Measurements from ENCODE around the gene BCL2. TPM values are rescaled to one million over a fixed set of nuclear protein-coding genes. Genes with fewer than 3 reads are reported as not detected.

BCL2 gene
- total RNA-seq, 4 donors from 2014 or later: 16.2 to 54.5 (median 20.7) TPM

GRCh38 chr18:63180971-63181376 lies 138.6 kb downstream of the BCL2 start:
- no peaks in the 10 kb centered on the region for H3K9me3 ChIP-seq
- H3K4me1 ChIP-seq: peaks cover 8 to 46% (median 13%) of the 10 kb centered on the region in 4 donors
- no peaks in the 10 kb centered on the region for H3K27me3 ChIP-seq
- no peak overlapping the region for H3K27ac ChIP-seq
- H3K36me3 ChIP-seq: no peaks in the 10 kb centered on the region
- no peak for DNase-seq
- TF ChIP-seq, protein P1, sequence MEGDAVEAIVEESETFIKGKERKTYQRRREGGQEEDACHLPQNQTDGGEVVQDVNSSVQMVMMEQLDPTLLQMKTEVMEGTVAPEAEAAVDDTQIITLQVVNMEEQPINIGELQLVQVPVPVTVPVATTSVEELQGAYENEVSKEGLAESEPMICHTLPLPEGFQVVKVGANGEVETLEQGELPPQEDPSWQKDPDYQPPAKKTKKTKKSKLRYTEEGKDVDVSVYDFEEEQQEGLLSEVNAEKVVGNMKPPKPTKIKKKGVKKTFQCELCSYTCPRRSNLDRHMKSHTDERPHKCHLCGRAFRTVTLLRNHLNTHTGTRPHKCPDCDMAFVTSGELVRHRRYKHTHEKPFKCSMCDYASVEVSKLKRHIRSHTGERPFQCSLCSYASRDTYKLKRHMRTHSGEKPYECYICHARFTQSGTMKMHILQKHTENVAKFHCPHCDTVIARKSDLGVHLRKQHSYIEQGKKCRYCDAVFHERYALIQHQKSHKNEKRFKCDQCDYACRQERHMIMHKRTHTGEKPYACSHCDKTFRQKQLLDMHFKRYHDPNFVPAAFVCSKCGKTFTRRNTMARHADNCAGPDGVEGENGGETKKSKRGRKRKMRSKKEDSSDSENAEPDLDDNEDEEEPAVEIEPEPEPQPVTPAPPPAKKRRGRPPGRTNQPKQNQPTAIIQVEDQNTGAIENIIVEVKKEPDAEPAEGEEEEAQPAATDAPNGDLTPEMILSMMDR (IDR thresholded peaks at IDR 0.05): no peak
- TF ChIP-seq POLR2A (IDR thresholded peaks at IDR 0.05): no peak
- no peak overlapping the region for H3K4me3 ChIP-seq

DNA sequence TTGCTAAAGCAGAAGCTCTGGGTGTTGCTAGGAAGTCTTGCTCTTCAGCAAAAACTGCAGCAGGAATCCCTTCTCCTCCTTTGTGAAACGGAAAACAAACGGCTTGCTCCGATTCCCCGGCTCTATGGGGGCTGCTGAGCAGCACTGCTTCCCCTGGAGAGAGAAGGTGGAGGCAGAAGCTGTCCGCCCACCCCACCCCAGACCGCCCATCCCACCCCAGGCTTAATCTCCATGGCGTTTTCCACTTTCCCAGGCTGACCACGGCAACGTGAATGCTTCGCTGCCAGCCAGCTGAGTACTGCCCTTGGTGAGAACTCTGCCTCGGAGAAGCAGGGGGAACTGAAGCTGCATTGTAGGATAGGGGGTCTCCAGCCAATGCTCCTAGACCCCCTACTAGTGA lies 139.2 kb downstream of the BCL2 start:
- Histone ChIP-seq H3K4me1 (peaks cover 8 to 43% (median 13%) of the 10 kb centered on the region in 4 donors), H3K27ac (no peak overlapping the region), H3K4me3 (no peak overlapping the region), H3K9me3 (no peaks in the 10 kb centered on the region), H3K27me3 (no peaks in the 10 kb centered on the region), H3K36me3 (no peaks in the 10 kb centered on the region)
- DNase-seq: no peak
- TF ChIP-seq POLR2A (IDR thresholded peaks at IDR 0.05): no peak
- TF ChIP-seq, protein P1 (IDR thresholded peaks at IDR 0.05): no peak

DNA sequence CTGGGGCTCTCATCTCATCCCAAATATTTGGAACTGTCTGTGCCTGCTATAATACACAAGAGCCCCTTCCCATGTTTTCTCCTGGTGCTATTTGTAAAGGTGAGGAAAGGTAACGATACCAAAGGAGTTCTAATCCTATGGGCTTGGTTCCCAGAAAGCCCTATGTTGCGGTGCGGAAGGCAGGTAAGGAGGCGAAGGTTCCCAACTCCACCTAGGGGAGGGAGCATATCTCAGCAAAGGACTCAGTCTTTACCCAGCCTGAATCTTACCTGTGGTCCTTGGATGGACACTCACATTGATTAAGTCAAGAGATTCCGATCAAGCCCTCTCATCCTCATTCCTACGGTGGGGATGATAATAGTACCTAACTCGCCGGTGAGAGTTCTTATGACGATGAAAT lies 140.1 kb downstream of the BCL2 start:
- no peaks in the 10 kb centered on the region for H3K36me3 ChIP-seq
- peaks cover 8 to 42% (median 13%) of the 10 kb centered on the region in 4 donors for H3K4me1 ChIP-seq
- H3K9me3 ChIP-seq: no peaks in the 10 kb centered on the region
- no peak for TF ChIP-seq POLR2A (IDR thresholded peaks at IDR 0.05)
- TF ChIP-seq, protein P1 (IDR thresholded peaks at IDR 0.05): no peak
- peak overlapping the region in 2 of 4 donors; percentile 50 to 58 for H3K27ac ChIP-seq
- H3K27me3 ChIP-seq: no peaks in the 10 kb centered on the region
- DNase-seq: no peak
- no peak overlapping the region for H3K4me3 ChIP-seq

DNA sequence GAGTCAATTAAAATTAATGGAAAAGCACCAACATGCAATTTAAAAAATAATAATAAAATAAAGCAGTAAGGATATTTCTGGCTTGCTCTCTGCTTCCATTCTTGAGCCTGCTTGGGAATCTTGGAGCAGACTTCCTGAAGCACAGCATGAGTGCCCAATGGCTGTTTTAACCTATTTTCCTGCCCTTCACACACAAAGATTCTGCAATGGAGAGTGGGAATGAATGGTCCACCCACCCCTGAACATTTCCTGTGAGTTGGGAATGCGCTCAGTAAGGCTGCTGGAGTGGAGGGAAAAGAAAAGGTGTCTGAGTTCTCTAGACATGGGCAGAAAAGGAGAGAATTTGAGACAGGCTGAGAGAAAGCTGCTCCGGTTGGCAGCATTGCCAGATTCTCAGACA lies 140.6 kb downstream of the BCL2 start:
- Histone ChIP-seq H3K27me3 (no peaks in the 10 kb centered on the region), H3K4me3 (no peak overlapping the region), H3K4me1 (peaks cover 8 to 38% (median 13%) of the 10 kb centered on the region in 4 donors), H3K36me3 (no peaks in the 10 kb centered on the region), H3K27ac (peak overlapping the region in 3 of 4 donors; percentile 50 to 58 (median 54)), H3K9me3 (no peaks in the 10 kb centered on the region)
- TF ChIP-seq, protein P1 (IDR thresholded peaks at IDR 0.05): no peak
- no peak for TF ChIP-seq POLR2A (IDR thresholded peaks at IDR 0.05)
- no peak for DNase-seq

- no peak for TF ChIP-seq POLR2A (IDR thresholded peaks at IDR 0.05)
- TF ChIP-seq, protein P1 (IDR thresholded peaks at IDR 0.05): no peak
These were observed 141.4 kb downstream of the BCL2 start for GRCh38 chr18:63177919-63178821.

More at GRCh38 chr18:63177919-63178821, 141.4 kb downstream of the BCL2 start:
- no peaks in the 10 kb centered on the region for H3K9me3 ChIP-seq
- no peaks in the 10 kb centered on the region for H3K36me3 ChIP-seq
- DNase-seq: peak; percentile 30 to 69 (median 66)
- peak overlapping the region in 1 of 4 donors; percentile 22 for H3K4me3 ChIP-seq
- H3K4me1 ChIP-seq: peaks cover 8 to 30% (median 11%) of the 10 kb centered on the region in 4 donors
- peak overlapping the region; percentile 11 to 66 (median 52) for H3K27ac ChIP-seq
- no peaks in the 10 kb centered on the region for H3K27me3 ChIP-seq

Data from Peyer's patch (tissue), 4 donors.